ENCODE measurements around the gene KDM2A.

Gene KDM2A

DNA sequence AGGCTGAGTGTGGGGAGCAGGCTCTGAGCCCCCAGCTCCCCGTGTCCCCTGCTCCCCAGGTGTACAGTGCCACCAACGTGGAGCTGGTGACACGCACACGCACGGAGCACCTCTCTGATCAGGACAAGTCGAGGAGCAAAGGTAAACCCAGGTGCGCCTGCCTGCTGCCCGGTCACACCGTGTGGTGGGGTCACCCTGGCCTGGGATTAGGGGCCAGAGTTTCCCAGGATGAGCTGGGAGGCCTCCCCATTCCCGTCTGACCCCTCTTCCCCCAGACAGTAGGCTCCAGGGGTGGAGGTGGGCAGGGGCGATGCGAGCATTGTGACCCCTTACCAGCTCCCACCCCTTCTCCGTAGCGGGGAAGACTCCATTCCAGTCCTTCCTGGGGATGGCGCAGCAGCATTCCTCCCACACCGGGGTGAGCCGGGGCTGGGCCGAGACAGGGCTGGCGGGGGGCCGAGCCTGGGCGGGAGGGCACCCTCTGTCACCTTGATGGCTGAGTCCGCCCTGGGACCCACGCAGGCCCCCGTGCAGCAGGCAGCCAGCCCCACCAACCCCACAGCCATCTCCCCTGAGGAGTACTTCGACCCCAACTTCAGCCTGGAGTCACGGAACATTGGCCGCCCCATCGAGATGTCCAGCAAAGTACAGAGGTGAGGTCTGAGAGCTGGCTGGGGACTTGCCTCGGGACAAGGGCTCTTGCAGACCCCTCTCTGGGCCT, 180.6 kb downstream of the KDM2A start:
- peaks cover 52 to 60% of the 10 kb centered on the region in 2 donors for H3K36me3 Mint-ChIP-seq
- H3K27me3 Mint-ChIP-seq, result no peaks in the 10 kb centered on the region
- H3K9me3 Mint-ChIP-seq, result peaks cover 5 to 6% of the 10 kb centered on the region in 2 donors
- ATAC-seq (replicated peaks) (no peak), DNase-seq (no peak)
- no peak overlapping the region for H3K4me3 Mint-ChIP-seq
- peaks cover 2 to 26% of the 10 kb centered on the region in 2 donors for H3K4me1 Mint-ChIP-seq
- no peak overlapping the region for H3K27ac Mint-ChIP-seq

DNA sequence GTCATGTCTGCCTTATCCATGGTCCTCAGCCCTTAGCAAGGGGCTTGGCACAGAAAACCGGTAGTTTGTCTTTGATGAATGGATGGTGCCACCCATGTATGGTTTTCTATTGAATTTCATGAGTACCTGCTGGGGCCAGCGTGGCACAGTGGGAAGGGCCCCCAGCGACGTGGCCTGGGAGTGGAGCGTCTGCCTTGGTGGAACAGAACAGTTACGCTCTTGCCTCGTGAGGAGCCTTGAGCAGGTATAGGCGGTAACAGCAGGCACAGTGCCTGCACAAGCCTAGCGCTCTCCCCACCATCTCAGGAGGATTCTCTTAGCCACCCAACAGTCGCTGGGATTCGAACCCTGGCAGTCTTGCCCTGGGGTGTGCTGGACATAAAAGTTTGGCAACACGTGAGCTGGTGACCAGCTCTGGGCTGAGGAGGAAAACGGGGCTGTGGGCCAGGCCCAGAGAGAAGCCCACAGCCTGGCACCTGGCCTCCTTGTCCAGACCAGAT, 181.2 kb downstream of the KDM2A start:
- no peak for DNase-seq
- peaks cover 2 to 26% of the 10 kb centered on the region in 2 donors for H3K4me1 Mint-ChIP-seq
- H3K27ac Mint-ChIP-seq, result no peak overlapping the region
- H3K4me3 Mint-ChIP-seq, result no peak overlapping the region
- ATAC-seq (replicated peaks), result no peak
- no peaks in the 10 kb centered on the region for H3K27me3 Mint-ChIP-seq
- H3K36me3 Mint-ChIP-seq, result peaks cover 47 to 55% of the 10 kb centered on the region in 2 donors
- H3K9me3 Mint-ChIP-seq, result peaks cover 5 to 6% of the 10 kb centered on the region in 2 donors

DNA sequence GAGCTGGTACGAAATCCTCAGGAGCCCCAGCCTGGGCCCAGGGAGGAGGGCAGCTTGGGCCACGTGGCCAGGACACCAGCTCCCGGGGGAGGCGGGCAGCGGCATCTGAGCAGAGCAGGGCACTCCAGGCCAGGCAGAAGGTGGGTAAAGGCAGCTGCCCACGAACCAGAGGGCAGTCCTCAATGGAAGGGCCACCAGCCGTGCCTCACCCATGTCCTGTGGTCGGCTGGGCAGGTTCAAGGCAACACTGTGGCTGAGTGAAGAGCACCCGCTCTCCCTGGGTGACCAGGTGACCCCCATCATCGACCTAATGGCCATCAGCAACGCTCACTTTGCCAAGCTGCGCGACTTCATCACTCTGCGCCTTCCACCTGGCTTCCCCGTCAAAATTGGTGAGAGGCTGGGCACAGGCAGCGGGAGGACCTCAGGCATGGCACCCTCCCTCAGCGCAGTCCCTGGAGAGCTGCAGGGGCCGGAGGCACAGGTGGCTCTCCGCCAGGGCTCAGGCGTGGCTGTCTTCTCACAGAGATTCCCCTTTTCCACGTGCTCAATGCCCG, 181.8 kb downstream of the KDM2A start:
- Mint-ChIP-seq H3K9me3 (peaks cover 5 to 6% of the 10 kb centered on the region in 2 donors), H3K4me3 (no peak overlapping the region), H3K4me1 (peaks cover 2 to 26% of the 10 kb centered on the region in 2 donors), H3K36me3 (peaks cover 44 to 50% of the 10 kb centered on the region in 2 donors), H3K27ac (no peak overlapping the region), H3K27me3 (no peaks in the 10 kb centered on the region)
- ATAC-seq (replicated peaks), result no peak
- no peak for DNase-seq

DNA sequence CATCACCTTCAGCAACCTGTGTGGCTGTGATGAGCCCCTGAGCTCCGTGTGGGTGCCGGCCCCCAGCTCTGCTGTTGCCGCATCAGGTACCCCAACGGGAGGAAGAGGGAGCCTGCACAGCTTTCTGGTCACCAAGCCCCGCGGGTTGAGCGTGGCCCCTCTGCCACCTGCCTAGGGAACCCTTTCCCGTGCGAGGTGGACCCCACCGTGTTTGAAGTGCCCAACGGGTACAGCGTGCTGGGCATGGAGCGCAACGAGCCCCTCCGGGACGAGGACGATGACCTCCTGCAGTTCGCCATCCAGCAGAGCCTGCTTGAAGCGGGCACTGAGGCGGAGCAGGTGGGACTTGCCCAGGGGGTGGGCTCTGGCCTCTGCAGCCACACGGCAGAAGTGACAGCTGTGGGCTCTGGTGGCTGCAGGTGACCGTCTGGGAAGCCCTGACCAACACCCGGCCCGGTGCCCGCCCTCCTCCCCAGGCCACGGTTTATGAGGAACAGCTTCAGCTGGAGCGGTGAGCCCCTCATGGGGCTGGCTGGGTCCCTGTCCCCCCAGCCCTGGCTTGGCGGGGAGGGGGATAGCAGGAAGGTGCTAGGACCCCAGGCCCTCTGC, 182.4 kb downstream of the KDM2A start:
- ATAC-seq (replicated peaks) (no peak), DNase-seq (no peak)
- H3K27me3 Mint-ChIP-seq, result no peaks in the 10 kb centered on the region
- peaks cover under 1% of the 10 kb centered on the region in 2 donors for H3K9me3 Mint-ChIP-seq
- H3K4me3 Mint-ChIP-seq, result no peak overlapping the region
- H3K27ac Mint-ChIP-seq, result no peak overlapping the region
- peaks cover 2 to 20% of the 10 kb centered on the region in 2 donors for H3K4me1 Mint-ChIP-seq
- peaks cover 38 to 44% of the 10 kb centered on the region in 2 donors for H3K36me3 Mint-ChIP-seq

DNA sequence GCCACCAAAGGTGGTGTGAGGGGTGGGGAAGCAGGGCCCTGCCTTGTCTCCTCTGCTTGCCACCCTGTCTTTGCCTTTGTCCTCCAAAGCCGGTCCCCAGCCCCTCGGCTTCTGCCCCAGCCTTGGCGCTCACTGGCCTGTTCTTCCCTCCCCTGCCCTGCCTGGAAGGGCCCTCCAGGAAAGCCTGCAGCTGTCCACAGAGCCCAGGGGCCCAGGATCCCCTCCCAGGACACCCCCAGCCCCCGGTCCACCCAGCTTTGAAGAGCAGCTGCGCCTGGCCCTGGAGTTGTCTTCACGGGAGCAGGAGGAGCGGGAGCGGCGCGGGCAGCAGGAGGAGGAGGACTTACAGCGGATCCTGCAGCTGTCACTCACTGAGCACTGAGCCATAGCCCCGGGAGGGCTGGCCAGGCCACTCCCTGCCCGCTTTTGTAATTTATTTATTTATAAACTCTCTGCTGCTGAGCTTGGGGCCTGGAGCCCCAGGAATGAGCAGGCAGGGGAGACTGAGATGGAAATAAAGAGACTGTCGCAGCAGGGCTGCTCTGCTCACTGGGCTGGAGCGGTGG, 183.0 kb downstream of the KDM2A start:
- no peak for ATAC-seq (replicated peaks)
- Mint-ChIP-seq H3K27me3 (no peaks in the 10 kb centered on the region), H3K36me3 (peaks cover 32 to 38% of the 10 kb centered on the region in 2 donors), H3K4me3 (no peak overlapping the region), H3K9me3 (no peaks in the 10 kb centered on the region), H3K27ac (no peak overlapping the region), H3K4me1 (peaks cover 2 to 19% of the 10 kb centered on the region in 2 donors)
- no peak for DNase-seq

DNA sequence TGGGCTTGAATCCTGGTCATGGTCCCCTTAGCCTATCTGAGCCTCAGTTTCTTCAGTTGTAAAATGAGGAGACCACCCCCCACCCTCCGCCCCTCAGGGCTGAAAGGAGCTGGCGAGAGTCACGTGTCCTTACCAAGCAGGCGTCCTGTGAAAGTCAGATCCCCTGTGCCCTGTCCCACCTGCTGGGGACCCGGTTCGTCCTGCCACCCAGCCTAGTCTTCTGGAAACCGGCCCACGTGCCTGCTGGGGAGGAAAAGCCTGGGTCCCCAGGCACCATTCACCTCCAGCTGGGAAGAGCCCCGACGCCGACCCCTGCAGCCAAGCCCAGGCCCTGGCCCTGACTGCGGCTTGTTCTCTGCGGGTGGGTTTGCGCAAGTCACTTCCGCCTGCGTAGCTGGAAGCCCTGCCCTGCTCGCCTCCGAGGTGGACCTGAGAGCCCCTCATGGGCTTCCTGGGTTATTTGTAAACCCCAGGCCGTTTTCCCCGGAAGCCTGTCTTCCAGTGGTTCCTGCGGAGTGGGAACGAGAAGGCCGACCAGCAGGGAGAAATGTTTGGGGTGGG, 183.6 kb downstream of the KDM2A start:
- no peak for DNase-seq
- no peaks in the 10 kb centered on the region for H3K9me3 Mint-ChIP-seq
- peaks cover 28 to 35% of the 10 kb centered on the region in 2 donors for H3K36me3 Mint-ChIP-seq
- no peak for ATAC-seq (replicated peaks)
- H3K27ac Mint-ChIP-seq, result no peak overlapping the region
- H3K4me1 Mint-ChIP-seq, result peaks cover 2 to 19% of the 10 kb centered on the region in 2 donors
- no peaks in the 10 kb centered on the region for H3K27me3 Mint-ChIP-seq
- H3K4me3 Mint-ChIP-seq, result peak overlapping the region in 1 of 2 donors; percentile 28

DNA sequence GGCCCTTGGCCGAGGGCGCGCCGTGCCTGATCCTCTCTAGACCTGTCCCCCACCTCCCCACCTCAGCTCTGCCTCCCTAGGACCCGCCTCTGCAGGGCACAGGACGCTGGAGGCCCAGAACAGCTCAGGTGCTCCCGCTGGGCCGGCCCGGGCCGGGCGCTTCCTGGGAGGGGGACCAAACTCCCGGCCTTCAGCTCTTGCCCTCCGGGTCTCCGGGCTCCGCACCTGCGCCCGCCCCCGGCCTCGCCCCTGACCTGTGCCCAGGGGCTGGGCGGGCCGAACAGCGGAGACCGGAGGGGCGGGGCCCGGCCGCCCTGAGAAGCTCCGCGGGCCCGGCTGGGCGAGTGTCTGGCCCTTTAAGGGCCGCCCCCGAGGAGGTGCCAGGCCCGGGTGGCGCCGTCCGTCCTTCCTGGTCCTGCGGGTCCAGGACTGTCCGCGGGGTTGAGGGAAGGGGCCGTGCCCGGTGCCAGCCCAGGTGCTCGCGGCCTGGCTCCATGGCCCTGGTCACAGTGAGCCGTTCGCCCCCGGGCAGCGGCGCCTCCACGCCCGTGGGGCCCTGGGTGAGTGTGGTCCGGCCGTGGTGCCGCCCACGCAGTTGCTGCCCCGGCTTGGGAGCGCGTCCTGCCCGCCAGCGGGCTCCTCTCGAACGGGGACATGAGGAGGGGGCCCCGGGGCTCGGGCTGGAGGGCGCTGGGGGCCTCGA, 184.2 kb downstream of the KDM2A start, which contains the start of gene SSH3:
SSH3 (plus strand) TSS at position 399 of the 703 bp plus-strand sequence; CDS start at position 495, 96 bp downstream.
- Mint-ChIP-seq H3K27me3 (no peaks in the 10 kb centered on the region), H3K36me3 (peaks cover 23 to 29% of the 10 kb centered on the region in 2 donors), H3K27ac (no peak within 1 kb of the TSS), H3K4me1 (peaks cover under 1 to 13% of the 10 kb centered on the region in 2 donors), H3K9me3 (no peaks in the 10 kb centered on the region), H3K4me3 (peak within 1 kb of the TSS in 1 of 2 donors; percentile 28)
- DNase-seq, result no peak
- peak; percentile 46 to 62 for ATAC-seq (replicated peaks)

DNA sequence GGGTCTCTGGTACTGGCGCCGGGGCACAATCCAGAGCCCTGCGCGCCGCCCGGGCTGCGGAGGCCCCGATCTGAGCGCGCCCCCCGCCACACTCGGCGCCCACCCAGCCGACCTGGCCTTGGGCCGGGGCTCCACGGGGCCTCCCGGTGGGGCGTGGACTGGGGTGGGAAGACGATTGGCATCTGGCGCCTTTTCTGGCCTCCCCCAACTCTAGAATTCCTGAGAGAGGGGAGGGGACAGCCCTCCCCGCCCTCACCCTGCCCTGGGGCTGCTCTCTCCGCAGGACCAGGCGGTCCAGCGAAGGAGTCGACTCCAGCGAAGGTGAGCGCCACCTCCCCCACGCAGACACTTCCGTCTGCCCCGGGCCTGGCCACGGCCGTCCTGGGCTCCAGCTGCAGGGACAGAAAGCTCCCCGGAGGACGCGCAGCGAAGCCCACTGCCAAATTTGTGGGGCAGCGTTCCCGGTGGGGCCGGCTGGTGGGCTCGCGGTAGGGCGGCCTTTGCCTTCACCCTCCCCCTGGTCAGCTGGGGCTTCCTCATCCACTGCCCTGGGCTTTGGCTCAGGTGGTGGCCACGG, 184.9 kb downstream of the KDM2A start:
- peaks cover 0 to 7% of the 10 kb centered on the region in 2 donors for H3K4me1 Mint-ChIP-seq
- peaks cover 17 to 22% of the 10 kb centered on the region in 2 donors for H3K36me3 Mint-ChIP-seq
- no peak overlapping the region for H3K27ac Mint-ChIP-seq
- no peak for ATAC-seq (replicated peaks)
- H3K9me3 Mint-ChIP-seq, result no peaks in the 10 kb centered on the region
- H3K27me3 Mint-ChIP-seq, result no peaks in the 10 kb centered on the region
- no peak for DNase-seq
- no peak overlapping the region for H3K4me3 Mint-ChIP-seq

DNA sequence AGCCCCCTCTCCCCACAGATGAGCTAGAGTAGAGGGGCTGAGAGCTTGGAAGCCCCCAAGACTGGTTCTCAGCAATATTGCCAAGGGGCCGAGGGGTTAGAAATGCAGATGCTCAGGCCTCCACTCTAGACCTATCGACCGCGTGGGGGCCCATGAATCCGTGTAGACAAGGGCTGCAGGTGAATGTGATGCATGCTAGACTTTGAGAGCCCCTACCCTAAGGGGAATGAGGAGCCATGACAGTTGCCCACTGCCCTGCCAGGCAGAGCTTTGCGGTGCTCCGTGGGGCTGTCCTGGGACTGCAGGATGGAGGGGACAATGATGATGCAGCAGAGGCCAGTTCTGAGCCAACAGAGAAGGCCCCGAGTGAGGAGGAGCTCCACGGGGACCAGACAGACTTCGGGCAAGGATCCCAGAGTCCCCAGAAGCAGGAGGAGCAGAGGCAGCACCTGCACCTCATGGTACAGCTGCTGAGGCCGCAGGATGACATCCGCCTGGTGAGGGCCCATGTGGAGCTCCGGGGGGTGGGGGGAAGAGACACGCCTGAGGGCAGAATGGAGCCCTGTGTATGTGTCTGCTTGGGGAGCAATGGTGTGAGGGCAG, 185.5 kb downstream of the KDM2A start:
- peaks cover 12 to 18% of the 10 kb centered on the region in 2 donors for H3K36me3 Mint-ChIP-seq
- H3K4me1 Mint-ChIP-seq, result peaks cover 0 to 11% of the 10 kb centered on the region in 2 donors
- H3K27me3 Mint-ChIP-seq, result no peaks in the 10 kb centered on the region
- H3K4me3 Mint-ChIP-seq, result no peak overlapping the region
- H3K9me3 Mint-ChIP-seq, result no peaks in the 10 kb centered on the region
- no peak overlapping the region for H3K27ac Mint-ChIP-seq
- DNase-seq (no peak), ATAC-seq (replicated peaks) (no peak)

DNA sequence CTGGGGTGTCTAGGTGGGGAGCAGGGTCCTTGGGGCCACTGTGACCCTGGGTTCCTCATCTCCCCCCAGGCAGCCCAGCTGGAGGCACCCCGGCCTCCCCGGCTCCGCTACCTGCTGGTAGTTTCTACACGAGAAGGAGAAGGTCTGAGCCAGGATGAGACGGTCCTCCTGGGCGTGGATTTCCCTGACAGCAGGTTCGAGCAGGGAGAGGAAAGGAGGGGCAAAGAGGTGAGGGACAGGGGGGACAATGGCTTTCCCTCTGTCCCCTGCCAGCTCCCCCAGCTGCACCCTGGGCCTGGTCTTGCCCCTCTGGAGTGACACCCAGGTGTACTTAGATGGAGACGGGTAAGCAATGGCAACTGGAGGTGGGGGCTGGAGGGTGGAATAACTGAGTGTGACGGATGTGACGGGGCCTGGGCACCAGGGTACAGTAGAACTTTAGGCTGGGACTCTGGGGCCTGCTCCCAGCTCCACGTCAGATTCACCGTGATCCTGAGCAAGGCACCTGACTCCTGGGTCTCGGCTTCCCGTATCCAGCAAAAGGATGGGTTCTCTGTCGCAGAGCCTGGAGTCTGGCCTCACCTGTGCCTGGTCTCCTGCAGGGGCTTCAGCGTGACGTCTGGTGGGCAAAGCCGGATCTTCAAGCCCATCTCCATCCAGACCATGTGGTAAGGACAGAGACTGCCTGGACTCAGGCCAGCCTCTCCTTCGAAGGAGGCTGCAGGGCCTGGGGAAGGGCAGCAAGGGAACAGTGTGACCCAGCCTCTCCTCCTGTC, 187.9 kb downstream of the KDM2A start:
- DNase-seq (no peak), ATAC-seq (replicated peaks) (no peak)
- no peak overlapping the region for H3K4me3 Mint-ChIP-seq
- peaks cover 3 to 12% of the 10 kb centered on the region in 2 donors for H3K4me1 Mint-ChIP-seq
- H3K27me3 Mint-ChIP-seq, result no peaks in the 10 kb centered on the region
- H3K9me3 Mint-ChIP-seq, result no peaks in the 10 kb centered on the region
- peak overlapping the region; percentile 9 for H3K27ac Mint-ChIP-seq
- H3K36me3 Mint-ChIP-seq, result peaks cover 7 to 8% of the 10 kb centered on the region in 2 donors

DNA sequence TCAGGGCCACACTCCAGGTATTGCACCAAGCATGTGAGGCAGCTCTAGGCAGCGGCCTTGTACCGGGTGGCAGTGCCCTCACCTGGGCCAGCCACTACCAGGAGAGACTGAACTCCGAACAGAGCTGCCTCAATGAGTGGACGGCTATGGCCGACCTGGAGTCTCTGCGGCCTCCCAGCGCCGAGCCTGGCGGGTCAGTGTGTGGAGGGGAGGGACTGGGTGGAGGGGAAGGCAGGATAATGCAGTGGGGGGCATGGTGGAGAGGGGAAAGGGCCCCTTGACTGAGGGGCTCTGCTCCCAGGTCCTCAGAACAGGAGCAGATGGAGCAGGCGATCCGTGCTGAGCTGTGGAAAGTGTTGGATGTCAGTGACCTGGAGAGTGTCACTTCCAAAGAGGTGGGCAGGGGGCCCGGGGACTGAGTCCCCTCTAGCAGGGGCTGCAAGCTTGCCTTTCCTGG, 188.5 kb downstream of the KDM2A start:
- Mint-ChIP-seq H3K27ac (peak overlapping the region; percentile 9), H3K9me3 (no peaks in the 10 kb centered on the region), H3K27me3 (no peaks in the 10 kb centered on the region), H3K4me1 (peaks cover 7 to 13% of the 10 kb centered on the region in 2 donors), H3K4me3 (no peak overlapping the region), H3K36me3 (peaks cover 1 to 7% of the 10 kb centered on the region in 2 donors)
- ATAC-seq (replicated peaks), result no peak
- no peak for DNase-seq

Measured in stimulated activated naive B cell treated with anti-CD40 and anti-IgM and Interleukin-4, amounts not matched to agents 10 μg/mL and 1 μg/mL and 100 μg/mL, for 72 hours (primary cell).